SH-SY5Y (cell line): ENCODE measurements around the gene SMARCD3.

Experiments used
- GATA2 ChIP-seq: IDR thresholded peaks from 2 replicates; pipeline ENCODE4 v1.6.1; 2011; ENCODE audit warnings: mild to moderate bottlenecking, low read depth, low read length
- GATA3 ChIP-seq: IDR thresholded peaks from 2 replicates; pipeline ENCODE4 v1.6.1; 2011; ENCODE audit warnings: low read depth, mild to moderate bottlenecking, low read length, moderate library complexity

DNA sequence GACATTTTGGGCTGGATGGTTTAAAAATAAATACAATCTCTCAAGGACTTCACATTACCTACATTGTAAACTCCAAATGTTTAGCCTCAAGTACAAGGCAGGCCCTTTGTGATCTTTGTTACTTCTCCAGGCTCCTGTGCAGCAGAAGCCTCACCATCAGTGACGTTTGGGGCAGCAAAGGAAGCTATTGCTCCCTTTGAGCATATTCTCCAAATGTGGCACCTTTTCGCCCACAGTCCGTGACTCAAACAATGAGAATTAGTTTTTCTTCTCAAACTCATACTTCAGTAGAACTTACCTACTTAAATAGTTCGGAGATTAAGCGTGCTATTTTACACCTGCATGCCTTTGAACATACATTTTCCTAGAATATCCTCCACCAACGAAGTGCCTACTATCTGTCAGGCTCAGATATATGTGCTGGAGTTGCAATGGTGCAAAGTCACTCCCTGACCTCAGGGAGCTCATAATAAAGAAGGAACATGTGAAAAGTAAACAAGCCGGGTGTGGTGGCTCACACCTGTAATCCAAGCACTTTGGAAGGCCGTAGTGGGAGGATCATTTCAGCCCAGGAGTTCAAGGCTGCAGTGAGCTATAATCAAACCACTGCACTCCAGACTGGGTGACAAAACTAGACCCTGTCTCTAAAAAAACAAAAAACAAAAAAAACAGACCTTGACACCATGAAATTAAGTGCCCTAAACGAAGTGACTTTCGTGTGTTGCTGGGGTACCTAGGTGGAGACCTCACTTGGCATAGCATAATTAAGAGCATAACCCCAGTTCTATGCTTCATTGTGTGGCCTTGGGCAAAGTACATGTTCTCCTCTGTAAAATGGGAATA, 20.2 kb downstream of the SMARCD3 start:
- TF ChIP-seq GATA2 (no peak), GATA3 (no peak)
